IPS-NIHi11 (cell line): ENCODE data around the gene STEAP3.

Source experiments
- DNase-seq: peaks from one replicate; pipeline ENCODE4 v3.0.0; 2012; ENCODE audit warnings: mixed read lengths, low spot score

STEAP3 gene

GRCh38 chr2:119292226-119292625, 68.6 kb downstream of the STEAP3 start:
- DNase-seq = no peak

- no peak for DNase-seq
These were observed 69.6 kb downstream of the STEAP3 start for GRCh38 chr2:119293254-119293653.

- DNase-seq = no peak
These were observed 70.3 kb downstream of the STEAP3 start for GRCh38 chr2:119293900-119294299.

- no peak for DNase-seq
These were observed 71.0 kb downstream of the STEAP3 start for GRCh38 chr2:119294671-119295070.

GRCh38 chr2:119295688-119296375, 72.2 kb downstream of the STEAP3 start:
- DNase-seq = no peak

- no peak for DNase-seq
These were observed 77.8 kb downstream of the STEAP3 start for GRCh38 chr2:119301413-119301812.

- DNase-seq = no peak
These were observed 81.2 kb downstream of the STEAP3 start for GRCh38 chr2:119304847-119305246.

GRCh38 chr2:119305497-119306195, 82.0 kb downstream of the STEAP3 start:
- DNase-seq = no peak

- no peak for DNase-seq
These were observed 82.6 kb downstream of the STEAP3 start for GRCh38 chr2:119306196-119306590.

- no peak for DNase-seq
These were observed 83.9 kb downstream of the STEAP3 start for GRCh38 chr2:119307419-119308140.

- no peak for DNase-seq
These were observed 85.2 kb downstream of the STEAP3 start for GRCh38 chr2:119308793-119309330.

- peak; percentile 26 for DNase-seq
These were observed 87.7 kb downstream of the STEAP3 start for GRCh38 chr2:119311371-119311770.

GRCh38 chr2:119311831-119312230, 88.2 kb downstream of the STEAP3 start:
- DNase-seq = no peak
